ENCODE data around the gene TGFBI.

Gene TGFBI

GRCh38 chr5:136098176-136098575 is 69.4 kb downstream of the TGFBI start:
- DNase-seq: no peak

DNA sequence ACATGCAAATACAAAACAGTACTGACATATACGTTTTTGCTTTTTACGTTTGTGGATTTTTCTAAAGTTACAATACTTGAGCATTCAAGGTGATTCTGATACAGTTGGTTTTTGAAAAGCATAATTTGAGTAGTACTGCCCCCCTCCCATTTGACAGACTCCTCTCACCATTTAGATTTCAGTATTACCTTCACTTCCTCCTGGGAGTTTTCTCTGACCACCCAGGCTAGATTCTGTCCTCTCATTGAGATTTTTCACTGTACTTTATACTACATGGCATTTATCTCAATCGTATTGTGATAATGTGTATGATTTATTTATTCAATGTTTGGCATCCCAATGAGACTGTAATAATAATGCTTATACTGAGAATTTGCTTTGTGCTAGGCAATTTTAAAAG is 71.1 kb downstream of the TGFBI start:
- DNase-seq: no peak

DNA sequence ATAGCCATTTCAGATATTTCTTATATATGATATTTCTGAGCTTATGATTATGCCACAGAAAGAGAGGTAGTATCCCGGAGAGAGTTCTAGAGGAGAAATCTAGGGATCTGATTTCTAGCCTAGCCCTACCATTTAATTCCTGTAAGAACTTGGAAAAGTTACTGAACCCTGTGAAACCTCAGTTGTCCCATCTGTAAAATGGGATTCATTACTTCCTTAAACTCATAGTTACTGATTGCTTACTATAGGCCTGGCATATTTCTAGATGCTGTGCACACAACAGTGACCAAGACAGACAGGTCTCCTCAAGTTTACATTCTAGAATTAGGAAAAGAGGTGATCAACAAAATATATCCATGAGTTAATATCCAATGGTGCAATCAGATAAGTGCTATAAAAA is 73.1 kb downstream of the TGFBI start:
- DNase-seq: no peak

- DNase-seq: no peak
Measured at GRCh38 chr5:136103118-136103517, 74.3 kb downstream of the TGFBI start.

DNA sequence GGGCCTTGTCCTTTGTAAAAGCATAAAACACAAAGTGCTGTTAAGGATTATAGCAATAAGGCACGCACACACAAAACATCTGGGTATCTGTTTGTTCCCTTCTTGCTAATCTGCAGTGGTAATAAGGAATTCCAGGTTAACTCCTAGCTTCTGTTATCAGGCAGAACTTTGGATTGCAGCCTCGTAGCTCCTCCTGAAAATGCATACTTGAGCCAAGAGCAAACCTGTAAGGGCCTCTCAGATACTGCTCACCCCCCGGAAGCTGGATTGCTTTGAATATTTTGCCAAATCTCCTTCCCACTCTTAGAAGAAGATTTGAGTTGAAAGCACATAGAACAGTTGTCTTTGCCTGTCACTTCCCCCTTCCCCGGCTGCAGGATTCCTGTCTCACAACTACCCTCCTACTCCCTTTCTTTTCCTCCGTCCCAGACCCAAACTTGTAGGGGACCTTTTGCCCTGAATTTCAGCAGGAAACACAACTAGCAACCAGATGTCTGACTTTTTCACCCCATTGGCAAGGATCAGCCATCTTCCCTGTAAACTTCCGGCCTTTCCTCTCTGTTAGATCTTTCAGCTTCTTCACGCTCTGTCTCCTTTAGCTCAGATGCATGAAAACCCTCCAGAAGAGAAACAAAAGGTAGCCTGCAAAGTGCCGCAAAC is 75.6 kb downstream of the TGFBI start:
- no peak for DNase-seq

DNA sequence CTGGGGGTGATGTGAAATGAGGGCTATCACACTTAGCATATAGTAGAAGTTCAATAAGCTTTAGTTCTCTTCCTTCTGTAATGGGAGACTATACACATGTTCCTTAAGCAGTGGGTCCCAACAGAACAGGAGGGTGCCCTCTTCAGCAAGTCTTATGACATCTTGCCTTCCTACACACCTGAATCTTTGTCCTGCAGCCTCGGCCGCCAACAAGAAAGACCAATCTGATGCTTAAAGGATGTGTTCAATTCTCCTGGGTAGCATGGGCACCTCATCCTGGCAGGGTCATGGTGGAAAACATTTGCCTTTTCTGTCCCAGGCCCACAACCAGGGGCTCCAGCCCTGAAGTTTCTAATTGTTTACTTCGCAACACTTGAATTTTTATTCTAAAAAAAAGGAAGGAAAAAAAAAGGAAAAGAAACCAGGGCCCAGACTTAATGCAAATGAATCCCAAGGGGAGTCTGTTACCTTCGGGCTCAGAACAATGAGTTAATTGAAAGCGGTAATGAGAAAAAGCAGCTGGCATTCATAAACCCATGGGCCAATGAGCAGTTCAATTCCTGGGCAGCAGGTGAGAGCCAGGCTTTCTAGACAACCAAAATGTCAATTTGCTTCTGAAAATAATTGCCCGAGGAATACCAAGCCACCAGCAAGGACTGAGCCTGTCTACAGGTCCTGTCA is 77.7 kb downstream of the TGFBI start:
- DNase-seq: no peak

- no peak for DNase-seq
Measured at GRCh38 chr5:136108180-136108611, 79.4 kb downstream of the TGFBI start.

DNA sequence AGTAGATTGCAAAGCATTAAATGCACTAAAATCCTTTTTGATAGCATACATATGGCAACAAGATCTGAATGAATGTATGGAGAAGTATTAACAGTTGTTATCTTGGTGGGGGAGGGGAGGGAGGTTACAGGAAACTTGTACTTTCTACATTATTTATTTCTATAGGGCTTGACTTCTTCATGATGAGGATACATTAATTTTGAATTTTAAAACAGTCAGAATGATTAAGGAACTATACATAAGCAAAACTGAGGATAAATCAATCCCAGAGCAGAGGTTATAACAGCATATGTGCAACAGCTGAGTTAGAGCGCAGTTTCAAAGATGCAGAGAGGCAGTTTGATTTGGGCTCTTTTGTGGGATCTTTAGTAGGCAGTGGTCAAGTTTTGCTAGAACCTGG is 80.0 kb downstream of the TGFBI start:
- no peak for DNase-seq

- DNase-seq: no peak
Measured at GRCh38 chr5:136109453-136110135, 80.8 kb downstream of the TGFBI start.

Data from AML-193 (cell line).